Prostate gland (tissue), 2 donors: ENCODE measurements around the gene TTYH3. TPM values are rescaled to one million over a fixed set of nuclear protein-coding genes. Genes with fewer than 3 reads are reported as not detected.

Experiments
- DNase-seq: peaks from one replicate; pipeline ENCODE4 v3.0.0-alpha.2; 2019; ENCODE audit warnings: low spot score
- H3K27ac ChIP-seq, 2 donors: fragments of 200-600 bp; sonication (generic); 2 replicates each; pipeline ENCODE4 v1.5.1; 2017 to 2019
- H3K27me3 ChIP-seq: fragments of 200-600 bp; sonication (generic); replicated peaks from 2 replicates; pipeline ENCODE4 v1.5.1; 2019; ENCODE audit not compliant: insufficient read depth
- H3K36me3 ChIP-seq, 2 donors: fragments of 200-600 bp; sonication (generic); 1 replicate in 1 of 2; 2 replicates in 1 of 2; pipeline versions ENCODE4 v1.5.1 to v1.8.1; 2017 to 2019
- H3K4me1 ChIP-seq: fragments of 200-600 bp; sonication (generic); replicated peaks from 2 replicates; pipeline ENCODE4 v1.5.1; 2019
- H3K4me3 ChIP-seq, 2 donors: fragments of 200-600 bp; sonication (generic); 2 replicates each; pipeline ENCODE4 v1.5.1; 2017 to 2019
- H3K9me3 ChIP-seq: fragments of 200-600 bp; sonication (generic); 2 replicates; pipeline ENCODE4 v1.5.1; 2017
- CTCF ChIP-seq, 4 experiments: fragments of 200-600 bp in 2 of 4; fragments of 450-650 bp in 2 of 4; sonication (generic) in 2 of 4; IDR thresholded peaks; 1 replicate in 3 of 4; 2 replicates in 1 of 4; pipeline ENCODE4 v1.5.1; 2016 to 2019; ENCODE audit warnings: antibody characterized with exemption in 4 of 4, mild to moderate bottlenecking in 2 of 4, moderate library complexity in 2 of 4
- POLR2A ChIP-seq: fragments of 450-650 bp; IDR thresholded peaks from one replicate; pipeline ENCODE4 v1.6.1; 2016; ENCODE audit warnings: antibody characterized with exemption, mild to moderate bottlenecking
- POLR2AphosphoS5 ChIP-seq: sonication (generic); formaldehyde crosslinking; IDR thresholded peaks from one replicate; pipeline ENCODE4 v1.6.1; 2017; ENCODE audit warnings: antibody characterized with exemption
- WGBS: methylation state at CpG from one replicate; pipeline ENCODE4 v1.1.5; 2018; 5-methylcytosine and 5-hydroxymethylcytosine counted together
- intact Hi-C: fragments of 100-400 bp; cut with DNase I; formaldehyde crosslinking; loops from one replicate; pipeline ENCODE4 v1.14.2; 2022
- total RNA-seq, 2 donors: library from RNA; depleted of rRNA; stranded (reverse); fragments of >200 nt; gene quantifications; one replicate each; pipeline ENCODE4 v1.1.0, GENCODE V29; 2016

The TTYH3 gene
- total RNA-seq, 2 donors from 2014 or later = 30.1 to 76.2 TPM

GRCh38 chr7:2680792-2681490, 49.2 kb downstream of the TTYH3 start:
- Histone ChIP-seq H3K27ac (no peak overlapping the region), H3K4me3 (no peak overlapping the region), H3K27me3 (no peaks in the 10 kb centered on the region), H3K9me3 (no peaks in the 10 kb centered on the region), H3K36me3 (no peaks in the 10 kb centered on the region), H3K4me1 (no peaks in the 10 kb centered on the region)
- intact Hi-C loops = loop anchor here (5.0 kb wide), 2 partner anchors 114 to 229 kb away; no protein-coding TSS in a partner anchor
- WGBS = 43% methylated on average over 27 of the region's 27 CpGs
- peak; percentile 62 for DNase-seq
- no peak for TF ChIP-seq POLR2A
- TF ChIP-seq POLR2AphosphoS5 = peak; percentile 12
- peak in 3 of 4 experiments; percentile 68 to 77 (median 70) for TF ChIP-seq CTCF (IDR thresholded peaks at IDR 0.05)

GRCh38 chr7:2681929-2682799, 50.4 kb downstream of the TTYH3 start:
- 91% methylated on average over 27 of the region's 27 CpGs for WGBS
- Histone ChIP-seq H3K36me3 (no peaks in the 10 kb centered on the region), H3K9me3 (no peaks in the 10 kb centered on the region), H3K27me3 (no peaks in the 10 kb centered on the region), H3K4me3 (no peak overlapping the region), H3K4me1 (no peaks in the 10 kb centered on the region), H3K27ac (no peak overlapping the region)
- no peak for DNase-seq
- TF ChIP-seq POLR2AphosphoS5 (no peak), POLR2A (no peak), CTCF (IDR thresholded peaks at IDR 0.05) (no peak)
- intact Hi-C loops = loop anchor here (5.0 kb wide), 2 partner anchors 115 to 230 kb away; no protein-coding TSS in a partner anchor

- Histone ChIP-seq H3K4me3 (no peak overlapping the region), H3K27me3 (peaks cover 8% of the 10 kb centered on the region), H3K9me3 (no peaks in the 10 kb centered on the region), H3K27ac (no peak overlapping the region), H3K4me1 (no peaks in the 10 kb centered on the region), H3K36me3 (no peaks in the 10 kb centered on the region)
- no peak for DNase-seq
- WGBS = 91% methylated on average over 11 of the region's 11 CpGs
- intact Hi-C loops = loop anchor here (5.0 kb wide), 2 partner anchors 117 to 232 kb away; no protein-coding TSS in a partner anchor
- TF ChIP-seq CTCF (IDR thresholded peaks at IDR 0.05) = no peak
- TF ChIP-seq POLR2AphosphoS5 = no peak
- no peak for TF ChIP-seq POLR2A
Observed at GRCh38 chr7:2684501-2684900, 52.7 kb downstream of the TTYH3 start.

GRCh38 chr7:2686101-2686500, 54.3 kb downstream of the TTYH3 start:
- H3K27ac ChIP-seq = no peak overlapping the region
- WGBS = 94% methylated on average over 14 of the region's 14 CpGs
- H3K36me3 ChIP-seq = no peaks in the 10 kb centered on the region
- no peaks in the 10 kb centered on the region for H3K9me3 ChIP-seq
- no peak overlapping the region for H3K4me3 ChIP-seq
- intact Hi-C loops = no loop called here
- no peak for DNase-seq
- no peaks in the 10 kb centered on the region for H3K4me1 ChIP-seq
- H3K27me3 ChIP-seq = peaks cover 8% of the 10 kb centered on the region
- TF ChIP-seq POLR2AphosphoS5 (no peak), CTCF (IDR thresholded peaks at IDR 0.05) (no peak), POLR2A (no peak)
